ENCODE results near the gene SVOPL.

DNA sequence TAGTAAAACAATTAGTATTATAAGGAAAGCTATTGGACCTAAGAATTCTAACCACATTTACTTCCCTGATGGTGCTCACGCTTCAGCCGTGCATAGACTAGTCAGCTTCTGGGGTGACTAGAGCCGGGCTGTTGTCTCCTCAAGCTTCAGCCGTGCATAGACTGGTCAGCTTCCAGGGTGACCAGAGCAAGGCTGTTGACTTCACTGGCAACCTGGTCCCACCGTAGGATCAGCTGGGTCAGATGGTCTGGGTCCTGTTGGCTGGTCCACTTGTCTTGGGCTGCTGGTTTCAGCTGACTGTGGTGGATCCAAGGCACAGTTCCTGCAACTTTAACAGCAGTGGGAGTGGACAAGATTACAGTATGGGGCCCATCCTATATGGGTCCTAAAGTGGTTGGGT, 141.7 kb downstream of the SVOPL start:
- TF ChIP-seq, protein P1, sequence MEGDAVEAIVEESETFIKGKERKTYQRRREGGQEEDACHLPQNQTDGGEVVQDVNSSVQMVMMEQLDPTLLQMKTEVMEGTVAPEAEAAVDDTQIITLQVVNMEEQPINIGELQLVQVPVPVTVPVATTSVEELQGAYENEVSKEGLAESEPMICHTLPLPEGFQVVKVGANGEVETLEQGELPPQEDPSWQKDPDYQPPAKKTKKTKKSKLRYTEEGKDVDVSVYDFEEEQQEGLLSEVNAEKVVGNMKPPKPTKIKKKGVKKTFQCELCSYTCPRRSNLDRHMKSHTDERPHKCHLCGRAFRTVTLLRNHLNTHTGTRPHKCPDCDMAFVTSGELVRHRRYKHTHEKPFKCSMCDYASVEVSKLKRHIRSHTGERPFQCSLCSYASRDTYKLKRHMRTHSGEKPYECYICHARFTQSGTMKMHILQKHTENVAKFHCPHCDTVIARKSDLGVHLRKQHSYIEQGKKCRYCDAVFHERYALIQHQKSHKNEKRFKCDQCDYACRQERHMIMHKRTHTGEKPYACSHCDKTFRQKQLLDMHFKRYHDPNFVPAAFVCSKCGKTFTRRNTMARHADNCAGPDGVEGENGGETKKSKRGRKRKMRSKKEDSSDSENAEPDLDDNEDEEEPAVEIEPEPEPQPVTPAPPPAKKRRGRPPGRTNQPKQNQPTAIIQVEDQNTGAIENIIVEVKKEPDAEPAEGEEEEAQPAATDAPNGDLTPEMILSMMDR (IDR thresholded peaks at IDR 0.05; ENCODE audit: extremely low read depth in 1 of 2, insufficient read depth in 1 of 2, low read depth in 1 of 2, low read length in 2 of 2): no peak
- no peak for TF ChIP-seq EZH2 (IDR thresholded peaks at IDR 0.05; ENCODE audit: borderline replicate concordance, low read depth, low read length, severe bottlenecking)
- no peak for TF ChIP-seq FOS (IDR thresholded peaks at IDR 0.05; ENCODE audit: borderline replicate concordance, insufficient read depth, low read length)
- TF ChIP-seq POLR2AphosphoS5 (IDR thresholded peaks at IDR 0.05; ENCODE audit: insufficient read depth, low read depth, low read length): no peak
- TF ChIP-seq POLR2A (IDR thresholded peaks at IDR 0.05; ENCODE audit: low read depth, low read length): no peak
- TF ChIP-seq, protein P2, sequence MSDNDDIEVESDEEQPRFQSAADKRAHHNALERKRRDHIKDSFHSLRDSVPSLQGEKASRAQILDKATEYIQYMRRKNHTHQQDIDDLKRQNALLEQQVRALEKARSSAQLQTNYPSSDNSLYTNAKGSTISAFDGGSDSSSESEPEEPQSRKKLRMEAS (IDR thresholded peaks at IDR 0.05; ENCODE audit: insufficient read depth, insufficient read length): no peak
